Hepatocyte (in vitro differentiated cells): ENCODE results near the gene TSPEAR. TPM values are rescaled to one million over a fixed set of nuclear protein-coding genes. Genes with fewer than 3 reads are reported as not detected.

ENCODE experiments used
- DNase-seq: peaks from one replicate; pipeline ENCODE4 v3.0.0-alpha.2; 2016; ENCODE audit warnings: low spot score
- H2AFZ ChIP-seq: fragments of 200-600 bp; sonication (generic); 2 replicates; pipeline ENCODE4 v1.6.0; 2016; ENCODE audit warnings: antibody characterized with exemption, mild to moderate bottlenecking
- H3K27ac ChIP-seq: fragments of 200-600 bp; sonication (generic); 2 replicates; pipeline ENCODE4 v1.5.1; 2016; ENCODE audit warnings: mild to moderate bottlenecking
- H3K27me3 ChIP-seq: fragments of 200-600 bp; sonication (generic); 2 replicates; pipeline ENCODE4 v1.6.1; 2016
- H3K36me3 ChIP-seq: fragments of 200-600 bp; sonication (generic); replicated peaks from 2 replicates; pipeline ENCODE4 v1.5.1; 2016; ENCODE audit warnings: low read depth; ENCODE audit not compliant: insufficient read depth
- H3K4me1 ChIP-seq: fragments of 200-600 bp; sonication (generic); 2 replicates; pipeline ENCODE4 v1.5.1; 2016; ENCODE audit warnings: mild to moderate bottlenecking, moderate library complexity; ENCODE audit not compliant: insufficient read depth
- H3K4me2 ChIP-seq: fragments of 200-600 bp; sonication (generic); 2 replicates; pipeline ENCODE4 v1.6.0; 2016
- H3K4me3 ChIP-seq: fragments of 200-600 bp; sonication (generic); 2 replicates; pipeline ENCODE4 v1.5.1; 2016; ENCODE audit warnings: mild to moderate bottlenecking
- H3K79me2 ChIP-seq: fragments of 200-600 bp; sonication (generic); 2 replicates; pipeline ENCODE4 v1.6.0; 2017; ENCODE audit warnings: mild to moderate bottlenecking
- H3K9me2 ChIP-seq: fragments of 200-600 bp; sonication (generic); replicated peaks from 2 replicates; pipeline ENCODE4 v1.6.0; 2017; ENCODE audit warnings: mild to moderate bottlenecking; ENCODE audit not compliant: insufficient read depth
- H3K9me3 ChIP-seq: fragments of 200-600 bp; sonication (generic); 2 replicates; pipeline ENCODE4 v1.5.1; 2016; ENCODE audit warnings: low read depth, mild to moderate bottlenecking
- H4K20me1 ChIP-seq: fragments of 200-600 bp; sonication (generic); 2 replicates; pipeline ENCODE4 v1.6.0; 2016; ENCODE audit warnings: mild to moderate bottlenecking; ENCODE audit not compliant: insufficient read depth, poor library complexity, severe bottlenecking
- EZH2 ChIP-seq: fragments of 200-600 bp; sonication (generic); IDR thresholded peaks from 2 replicates; pipeline ENCODE4 v1.6.1; 2016; ENCODE audit warnings: antibody characterized with exemption, mild to moderate bottlenecking, borderline replicate concordance
- EZH2phosphoT487 ChIP-seq: fragments of 200-600 bp; sonication (generic); IDR thresholded peaks from one replicate; pipeline ENCODE4 v1.6.1; 2018; ENCODE audit warnings: antibody characterized with exemption, mild to moderate bottlenecking, low read depth, moderate library complexity; ENCODE audit not compliant: unreplicated experiment, severe bottlenecking
- WGBS: methylation state at CpG from one replicate; pipeline ENCODE4 v1.1.6; 2016; ENCODE audit warnings: low lambda C conversion rate; ENCODE audit errors: missing lambda C conversion rate; 5-methylcytosine and 5-hydroxymethylcytosine counted together
- polyA plus RNA-seq: library from polyadenylated mRNA; unstranded; fragments of >200 nt; fragmentation: Nextera tagmentation; extraction: Ambion mirVana; gene quantifications from 2 replicates; pipeline ENCODE4 v1.2.1, GENCODE V29; 2016
- total RNA-seq: library from RNA; depleted of rRNA; stranded (reverse); fragments of >200 nt; gene quantifications from 2 replicates; pipeline ENCODE4 v1.2.3, GENCODE V29; 2014
- TF ChIP-seq, protein P1 (sequence below): fragments of 200-600 bp; sonication (generic); IDR thresholded peaks from 2 replicates; pipeline ENCODE4 v1.5.1; 2016; ENCODE audit warnings: antibody characterized with exemption, mild to moderate bottlenecking; ENCODE audit not compliant: poor library complexity

The TSPEAR gene
- total and polyA plus RNA-seq, 2 experiments from 2014 or later = 0.35 TPM; not detected in 1

DNA sequence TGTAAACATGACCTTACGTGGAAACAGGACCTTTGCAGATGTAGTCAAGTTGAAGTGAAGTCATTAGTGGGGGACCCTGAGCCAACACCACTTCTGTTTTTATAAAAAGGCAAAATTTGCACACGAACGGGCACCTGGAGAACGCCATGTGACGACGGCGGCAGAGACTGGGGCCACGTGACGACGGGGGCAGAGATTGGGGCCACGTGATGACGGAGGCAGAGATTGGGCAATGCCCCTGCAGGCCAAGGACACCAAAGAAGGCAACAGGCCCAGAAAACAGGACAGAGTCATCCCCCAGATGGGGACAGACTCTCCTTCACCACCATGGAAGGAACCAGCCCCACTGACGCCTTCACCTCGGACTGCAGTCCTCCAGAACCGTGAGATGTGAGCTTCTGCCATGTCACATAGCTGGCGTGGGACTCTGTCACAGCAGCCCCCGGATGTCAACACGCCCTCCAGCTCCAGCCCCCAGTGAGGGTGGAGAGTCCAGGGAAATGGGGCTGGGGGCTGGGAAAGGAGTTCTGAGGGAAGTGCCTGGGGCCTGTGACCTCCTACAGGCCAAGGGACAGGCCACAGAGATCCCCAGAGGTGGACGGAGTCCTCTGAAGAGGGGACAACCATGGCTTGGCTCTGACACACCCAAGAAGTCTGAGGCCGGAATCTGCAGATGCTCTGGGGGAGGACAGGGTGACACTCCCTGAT, 61.0 kb downstream of the TSPEAR start:
- Histone ChIP-seq H3K4me3 (no peak overlapping the region), H2AFZ (no peak overlapping the region), H3K27me3 (no peaks in the 10 kb centered on the region), H3K4me1 (no peaks in the 10 kb centered on the region), H4K20me1 (no peaks in the 10 kb centered on the region), H3K9me2 (no peaks in the 10 kb centered on the region), H3K27ac (no peak overlapping the region), H3K36me3 (no peaks in the 10 kb centered on the region), H3K79me2 (no peaks in the 10 kb centered on the region), H3K4me2 (no peak overlapping the region), H3K9me3 (no peaks in the 10 kb centered on the region)
- WGBS = 92% methylated on average over 20 of the region's 20 CpGs
- no peak for TF ChIP-seq EZH2phosphoT487
- TF ChIP-seq, protein P1, sequence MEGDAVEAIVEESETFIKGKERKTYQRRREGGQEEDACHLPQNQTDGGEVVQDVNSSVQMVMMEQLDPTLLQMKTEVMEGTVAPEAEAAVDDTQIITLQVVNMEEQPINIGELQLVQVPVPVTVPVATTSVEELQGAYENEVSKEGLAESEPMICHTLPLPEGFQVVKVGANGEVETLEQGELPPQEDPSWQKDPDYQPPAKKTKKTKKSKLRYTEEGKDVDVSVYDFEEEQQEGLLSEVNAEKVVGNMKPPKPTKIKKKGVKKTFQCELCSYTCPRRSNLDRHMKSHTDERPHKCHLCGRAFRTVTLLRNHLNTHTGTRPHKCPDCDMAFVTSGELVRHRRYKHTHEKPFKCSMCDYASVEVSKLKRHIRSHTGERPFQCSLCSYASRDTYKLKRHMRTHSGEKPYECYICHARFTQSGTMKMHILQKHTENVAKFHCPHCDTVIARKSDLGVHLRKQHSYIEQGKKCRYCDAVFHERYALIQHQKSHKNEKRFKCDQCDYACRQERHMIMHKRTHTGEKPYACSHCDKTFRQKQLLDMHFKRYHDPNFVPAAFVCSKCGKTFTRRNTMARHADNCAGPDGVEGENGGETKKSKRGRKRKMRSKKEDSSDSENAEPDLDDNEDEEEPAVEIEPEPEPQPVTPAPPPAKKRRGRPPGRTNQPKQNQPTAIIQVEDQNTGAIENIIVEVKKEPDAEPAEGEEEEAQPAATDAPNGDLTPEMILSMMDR = no peak
- no peak for TF ChIP-seq EZH2
- DNase-seq = no peak

DNA sequence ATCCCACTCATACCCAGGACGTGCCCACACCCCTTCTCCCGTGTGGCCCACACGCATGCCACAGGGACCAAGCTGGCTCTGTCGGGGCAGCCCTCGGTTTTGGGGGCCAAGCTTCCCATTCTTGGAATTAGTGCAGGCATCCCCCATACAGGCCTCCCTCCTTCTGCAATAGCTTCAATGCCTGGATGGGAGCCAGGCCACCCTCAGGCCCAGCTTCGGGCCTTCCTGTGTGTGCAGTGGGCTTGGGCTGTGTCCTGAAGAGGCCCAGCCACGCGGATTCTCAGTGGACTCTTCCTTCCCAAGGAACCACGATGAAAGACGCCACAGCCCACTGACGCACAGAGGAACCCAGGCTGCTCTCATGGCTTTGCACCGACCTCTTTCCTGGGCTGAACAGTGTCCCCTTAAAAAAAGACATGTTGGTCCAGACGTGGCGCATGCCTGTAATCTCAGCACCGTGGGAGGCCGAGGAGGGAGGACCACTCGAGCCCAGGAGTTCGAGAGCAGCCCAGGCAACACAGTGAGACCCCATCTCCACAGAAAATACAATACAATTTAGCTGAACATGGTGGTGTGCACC, 61.8 kb downstream of the TSPEAR start:
- H3K4me3 ChIP-seq = no peak overlapping the region
- no peaks in the 10 kb centered on the region for H3K4me1 ChIP-seq
- 91% methylated on average over 18 of the region's 18 CpGs for WGBS
- no peak for DNase-seq
- no peak overlapping the region for H3K4me2 ChIP-seq
- H3K27me3 ChIP-seq = no peaks in the 10 kb centered on the region
- H3K36me3 ChIP-seq = no peaks in the 10 kb centered on the region
- H2AFZ ChIP-seq = no peak overlapping the region
- H3K9me2 ChIP-seq = no peaks in the 10 kb centered on the region
- peaks cover under 1% of the 10 kb centered on the region for H3K9me3 ChIP-seq
- no peak overlapping the region for H3K27ac ChIP-seq
- no peaks in the 10 kb centered on the region for H4K20me1 ChIP-seq
- no peaks in the 10 kb centered on the region for H3K79me2 ChIP-seq
- TF ChIP-seq EZH2phosphoT487 = no peak
- no peak for TF ChIP-seq EZH2
- TF ChIP-seq, protein P1 = no peak

DNA sequence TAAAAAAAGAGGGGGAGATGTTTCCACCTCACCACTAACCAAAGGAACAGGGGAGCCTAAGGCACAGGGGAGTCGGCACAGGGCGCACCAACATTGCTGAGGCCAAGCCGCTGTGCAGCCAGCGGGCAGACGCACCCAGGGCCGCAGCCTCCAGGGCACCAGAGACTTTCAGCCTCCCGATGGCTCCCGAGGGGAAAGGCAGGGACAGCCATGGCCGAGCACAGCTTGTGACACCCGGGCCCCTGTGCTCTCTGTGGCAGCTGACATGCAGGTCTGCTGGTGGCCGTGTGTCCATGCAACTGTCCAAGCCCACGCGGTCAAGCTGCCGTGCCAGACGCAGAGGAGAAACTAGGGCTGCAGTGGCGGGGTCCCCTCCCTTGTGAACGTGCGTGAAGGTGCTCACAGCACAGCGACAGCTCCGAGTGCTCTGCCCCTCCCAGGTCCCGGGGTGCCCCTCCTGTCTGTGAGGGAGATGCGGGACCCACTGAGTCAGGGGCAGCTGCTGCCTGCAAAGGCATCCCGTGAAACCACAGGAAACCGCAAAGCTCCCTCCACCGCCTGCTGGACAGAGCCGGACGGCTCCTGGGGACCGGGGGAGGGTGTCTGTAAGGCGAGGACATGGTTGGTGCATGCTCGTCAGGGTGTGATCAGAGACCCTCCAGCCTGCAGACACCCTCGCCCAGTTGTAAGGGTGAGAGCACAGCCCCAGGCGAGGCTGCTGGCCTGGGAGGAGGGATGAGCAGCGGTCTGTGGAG, 62.6 kb downstream of the TSPEAR start:
- no peak for DNase-seq
- no peaks in the 10 kb centered on the region for H3K4me1 ChIP-seq
- no peak for TF ChIP-seq EZH2phosphoT487
- TF ChIP-seq, protein P1 = no peak
- TF ChIP-seq EZH2 = no peak
- no peak overlapping the region for H3K27ac ChIP-seq
- no peaks in the 10 kb centered on the region for H3K9me2 ChIP-seq
- H3K4me3 ChIP-seq = no peak overlapping the region
- no peaks in the 10 kb centered on the region for H4K20me1 ChIP-seq
- no peaks in the 10 kb centered on the region for H3K79me2 ChIP-seq
- peaks cover 4% of the 10 kb centered on the region for H3K9me3 ChIP-seq
- 89% methylated on average over 33 of the region's 33 CpGs for WGBS
- H2AFZ ChIP-seq = no peak overlapping the region
- H3K4me2 ChIP-seq = no peak overlapping the region
- H3K36me3 ChIP-seq = no peaks in the 10 kb centered on the region
- H3K27me3 ChIP-seq = no peaks in the 10 kb centered on the region
